GM18873 (cell line): ENCODE results near the gene TKT.
A peak's percentile ranks its signal among the peaks of the same experiment; 100 is the strongest.

Experiments
- ATAC-seq: cut with Tn5 transposase; IDR thresholded peaks from one replicate; pipeline ENCODE4 v1.9.1; 2021; ENCODE audit warnings: mild to moderate bottlenecking, moderate library complexity, moderate number of reproducible peaks; ENCODE audit not compliant: unreplicated experiment, low FRiP score

TKT gene

DNA sequence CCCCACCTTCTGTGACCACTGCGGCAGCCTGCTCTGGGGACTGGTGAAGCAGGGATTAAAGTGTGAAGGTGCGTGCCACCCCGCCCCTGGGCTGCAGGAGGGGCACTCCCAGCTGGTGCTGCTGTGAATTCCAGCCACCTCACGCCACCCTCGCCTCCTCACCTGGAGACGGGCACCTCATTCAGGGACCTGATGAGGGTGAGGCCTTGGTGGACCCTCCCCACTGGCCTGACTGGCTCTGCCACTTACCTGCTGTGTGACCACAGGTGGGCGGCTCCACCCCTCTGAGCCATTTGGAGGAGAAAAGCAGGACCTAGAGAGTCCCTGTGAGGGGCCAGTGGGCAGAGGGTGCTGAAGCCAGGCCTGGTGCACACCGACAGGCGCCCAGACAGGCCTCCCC lies 72.3 kb downstream of the TKT start:
- ATAC-seq = no peak

DNA sequence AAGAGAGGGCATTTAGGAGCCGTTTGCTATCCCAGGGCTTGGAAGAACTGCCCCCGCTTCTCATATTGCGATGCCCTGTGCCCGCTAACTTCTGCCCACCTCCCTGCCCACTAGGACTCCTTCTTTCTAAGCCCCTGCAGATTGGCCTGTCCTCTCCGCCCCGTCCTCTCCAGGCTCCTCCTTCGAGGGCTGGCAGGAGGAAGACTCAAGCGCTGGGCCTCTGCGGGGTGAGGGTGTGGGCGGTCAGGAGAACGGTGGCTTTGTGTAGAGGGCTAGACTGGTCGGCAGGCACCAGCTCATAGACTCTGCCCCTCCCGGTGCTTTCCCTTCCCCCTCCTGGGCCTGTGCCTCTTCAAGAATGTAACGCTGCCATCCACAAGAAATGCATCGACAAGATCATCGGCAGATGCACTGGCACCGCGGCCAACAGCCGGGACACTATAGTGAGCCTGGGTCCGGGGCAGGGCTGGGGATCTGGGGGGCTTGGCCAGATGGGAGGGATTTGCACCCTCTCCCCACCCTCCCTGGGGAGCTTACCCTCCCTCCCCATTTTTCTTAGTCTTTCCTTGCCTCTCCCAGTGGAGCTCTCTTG lies 73.0 kb downstream of the TKT start:
- ATAC-seq = no peak

DNA sequence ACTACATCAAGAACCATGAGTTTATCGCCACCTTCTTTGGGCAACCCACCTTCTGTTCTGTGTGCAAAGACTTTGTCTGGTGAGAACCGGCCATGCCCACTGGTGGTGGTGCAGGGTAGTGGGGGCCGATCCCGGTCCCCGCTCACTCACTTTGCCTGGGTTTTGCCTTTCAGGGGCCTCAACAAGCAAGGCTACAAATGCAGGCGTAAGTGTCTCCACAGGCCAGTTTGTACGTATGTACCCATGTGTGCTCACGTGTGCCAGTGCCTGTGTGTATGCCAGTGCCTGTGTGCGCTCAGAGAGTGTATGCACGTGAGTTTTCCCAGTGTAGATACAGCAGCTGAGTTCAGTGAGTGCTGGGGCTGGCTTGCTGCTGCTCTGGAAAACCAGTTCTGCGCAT lies 74.3 kb downstream of the TKT start:
- ATAC-seq = no peak

DNA sequence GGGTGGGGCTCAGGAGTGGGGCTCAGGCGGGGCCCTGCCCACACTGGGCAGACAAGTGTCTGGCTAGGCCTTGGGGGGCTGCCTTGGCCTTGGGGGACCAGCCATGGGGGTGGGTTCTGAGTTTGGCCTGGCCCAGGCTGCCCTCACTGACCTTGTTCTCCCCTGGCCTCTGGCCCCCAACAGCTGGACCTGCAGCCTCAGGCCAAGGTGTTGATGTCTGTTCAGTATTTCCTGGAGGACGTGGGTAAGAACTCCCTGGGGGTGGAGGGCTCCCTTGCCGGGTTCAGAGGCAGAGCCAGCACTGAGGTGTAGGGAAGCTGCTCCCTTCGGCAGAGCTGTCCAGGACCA lies 74.8 kb downstream of the TKT start:
- ATAC-seq = peak; percentile 6

DNA sequence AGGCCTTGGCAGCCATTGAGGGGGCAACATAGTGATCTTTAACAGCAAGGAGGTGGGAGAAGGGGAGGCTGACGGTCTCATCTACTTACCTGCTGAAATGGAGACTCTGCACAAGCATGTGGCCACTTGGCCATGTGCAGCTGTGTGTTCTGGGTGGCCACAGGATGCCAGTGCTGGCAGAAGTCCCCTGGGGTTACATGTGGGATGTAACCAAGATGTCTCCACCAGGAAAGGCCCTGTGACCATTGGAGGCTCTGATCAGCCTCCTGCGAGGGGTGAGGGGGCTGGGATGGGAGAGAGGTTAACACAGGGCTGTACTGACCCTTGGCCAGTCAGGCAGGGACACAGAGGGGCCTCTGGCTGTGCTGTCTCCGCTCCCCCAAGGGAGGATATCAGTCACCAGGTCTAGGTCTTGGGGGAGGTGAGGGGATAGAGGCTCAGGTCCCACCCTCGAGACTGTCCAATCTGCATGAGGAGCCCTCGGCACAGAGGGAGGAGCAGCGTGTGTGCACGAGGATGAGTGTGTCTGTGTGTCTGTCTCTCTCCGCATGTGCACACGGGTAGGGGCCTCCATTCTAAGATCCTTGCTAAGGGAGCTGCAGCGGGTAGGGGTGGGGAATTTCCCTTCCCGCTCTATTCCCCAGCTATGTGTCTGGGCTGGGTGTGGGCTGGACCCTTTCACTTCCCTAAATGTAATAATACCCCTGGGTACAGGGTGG lies 75.4 kb downstream of the TKT start:
- peak; percentile 82 for ATAC-seq

DNA sequence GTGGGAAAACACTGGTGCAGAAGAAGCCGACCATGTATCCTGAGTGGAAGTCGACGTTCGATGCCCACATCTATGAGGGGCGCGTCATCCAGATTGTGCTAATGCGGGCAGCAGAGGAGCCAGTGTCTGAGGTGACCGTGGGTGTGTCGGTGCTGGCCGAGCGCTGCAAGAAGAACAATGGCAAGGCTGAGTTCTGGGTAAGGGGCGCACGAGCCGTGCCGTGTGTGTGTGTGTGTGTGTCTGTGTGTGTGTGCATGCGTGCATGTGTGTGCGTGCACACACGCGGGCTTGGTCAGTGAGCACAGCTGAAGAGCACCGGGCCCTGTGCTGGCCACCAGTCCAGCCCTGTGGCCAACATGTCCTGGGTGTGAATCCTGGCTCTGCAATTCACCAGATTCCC lies 76.2 kb downstream of the TKT start:
- no peak for ATAC-seq

DNA sequence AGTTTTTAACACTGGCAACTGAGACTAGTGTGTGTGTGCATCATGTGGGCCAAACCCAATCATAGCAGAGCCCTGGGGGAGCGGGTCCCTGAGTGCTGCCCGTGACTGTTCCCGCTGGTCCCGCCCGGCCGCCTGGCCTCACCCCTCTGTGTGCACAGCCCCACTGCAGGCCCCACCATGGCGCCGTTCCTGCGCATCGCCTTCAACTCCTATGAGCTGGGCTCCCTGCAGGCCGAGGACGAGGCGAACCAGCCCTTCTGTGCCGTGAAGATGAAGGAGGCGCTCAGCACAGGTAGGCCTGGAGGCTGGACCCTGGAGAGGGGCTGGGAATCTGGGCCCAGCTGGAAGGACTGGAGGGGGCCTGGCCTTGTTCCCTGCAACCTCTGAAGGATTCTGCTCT lies 77.6 kb downstream of the TKT start:
- ATAC-seq = no peak

DNA sequence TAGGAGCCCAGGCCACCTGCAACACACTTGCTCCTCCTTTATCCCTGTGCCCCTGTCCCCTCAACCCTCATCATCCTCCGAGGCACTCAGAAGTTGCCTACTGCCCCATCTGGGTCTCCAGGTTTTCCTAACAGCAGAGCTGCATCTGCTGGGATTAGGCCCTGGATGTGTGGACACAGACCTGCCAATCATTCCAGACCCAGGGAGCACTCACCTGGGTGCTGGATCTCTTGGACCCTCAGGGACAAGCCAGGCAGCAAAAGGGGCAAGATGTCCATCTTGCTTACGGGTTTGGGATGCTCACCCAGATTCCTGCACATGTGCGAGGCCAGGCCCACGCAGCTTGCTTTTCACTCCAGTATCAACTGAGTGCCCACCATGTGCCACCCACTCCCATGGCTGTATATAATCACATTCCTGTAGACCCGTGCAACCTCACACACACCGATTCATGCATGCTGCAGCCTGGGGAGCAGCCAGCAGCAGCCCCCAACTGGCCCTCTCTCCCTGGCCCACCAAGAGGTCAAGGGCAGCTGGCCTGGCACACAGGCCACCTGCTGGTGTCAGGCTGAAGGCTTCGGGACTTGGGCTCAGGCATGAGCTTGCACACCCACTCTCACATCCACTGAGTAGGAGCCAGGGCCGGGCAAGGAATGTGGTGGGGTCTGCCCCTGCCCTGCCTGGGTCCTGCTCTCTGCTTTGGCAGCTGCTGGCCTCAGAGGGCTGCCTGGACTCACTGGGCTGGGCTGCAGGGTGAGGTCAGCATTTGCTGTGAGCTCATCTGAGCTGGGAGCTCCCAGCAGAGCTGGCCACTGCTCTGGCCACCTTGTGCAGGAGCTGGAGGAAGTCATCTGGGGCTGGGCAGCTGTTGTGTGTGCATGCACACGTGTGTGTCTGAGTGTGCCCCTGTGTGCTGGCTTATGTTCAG lies 79.9 kb downstream of the TKT start:
- no peak for ATAC-seq
